Erythroblast (primary cell): ENCODE data around the gene MAST4.
A peak's percentile ranks its signal among the peaks of the same experiment; 100 is the strongest.

Source experiments
- DNase-seq, 2 experiments: peaks; one replicate each; lab custom pipeline; 2025; lab: John Stamatoyannopoulos, UW
- GATA1 ChIP-seq: IDR thresholded peaks from 2 replicates; pipeline ENCODE4 v1.6.1; 2011; ENCODE audit warnings: low read depth, mild to moderate bottlenecking, control low read depth, low read length, moderate library complexity
- POLR2A ChIP-seq: IDR thresholded peaks from 2 replicates; pipeline ENCODE4 v1.6.1; 2011; ENCODE audit warnings: mild to moderate bottlenecking, low read length

MAST4 gene

GRCh38 chr5:66987949-66988838 is 392.0 kb downstream of the MAST4 start:
- no peak for TF ChIP-seq POLR2A
- no peak for TF ChIP-seq GATA1
- DNase-seq: peak; percentile 14 to 32

- TF ChIP-seq POLR2A: no peak
- TF ChIP-seq GATA1: no peak
- no peak for DNase-seq
Measured at GRCh38 chr5:66989286-66989685, 393.1 kb downstream of the MAST4 start.

GRCh38 chr5:66989781-66990180 is 393.6 kb downstream of the MAST4 start:
- TF ChIP-seq GATA1: no peak
- no peak for TF ChIP-seq POLR2A
- no peak for DNase-seq

- DNase-seq: no peak
Measured at GRCh38 chr5:66991746-66992145, 395.6 kb downstream of the MAST4 start.

DNA sequence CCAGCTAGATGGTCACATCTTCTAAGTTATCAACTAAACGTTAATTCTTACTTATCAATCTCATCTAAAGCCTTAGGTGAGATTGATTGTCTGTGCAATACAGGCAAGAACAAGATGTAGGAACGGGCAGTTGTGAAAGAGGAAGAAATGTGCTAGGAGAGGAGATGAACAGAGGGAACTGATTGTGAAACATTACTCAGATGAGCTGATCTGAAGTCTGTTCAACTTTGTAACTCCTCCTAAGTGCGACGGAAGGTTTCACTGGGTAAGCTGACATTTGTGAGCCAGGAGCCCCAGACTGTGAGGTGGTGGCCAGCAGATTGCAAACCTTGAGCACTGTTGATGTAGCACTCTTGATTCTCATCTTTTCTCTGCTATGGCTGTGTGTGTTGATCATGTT is 396.4 kb downstream of the MAST4 start:
- TF ChIP-seq GATA1: no peak
- no peak for TF ChIP-seq POLR2A
- DNase-seq: no peak

More at GRCh38 chr5:66991746-66992145, 395.6 kb downstream of the MAST4 start:
- no peak for TF ChIP-seq POLR2A
- no peak for TF ChIP-seq GATA1

DNA sequence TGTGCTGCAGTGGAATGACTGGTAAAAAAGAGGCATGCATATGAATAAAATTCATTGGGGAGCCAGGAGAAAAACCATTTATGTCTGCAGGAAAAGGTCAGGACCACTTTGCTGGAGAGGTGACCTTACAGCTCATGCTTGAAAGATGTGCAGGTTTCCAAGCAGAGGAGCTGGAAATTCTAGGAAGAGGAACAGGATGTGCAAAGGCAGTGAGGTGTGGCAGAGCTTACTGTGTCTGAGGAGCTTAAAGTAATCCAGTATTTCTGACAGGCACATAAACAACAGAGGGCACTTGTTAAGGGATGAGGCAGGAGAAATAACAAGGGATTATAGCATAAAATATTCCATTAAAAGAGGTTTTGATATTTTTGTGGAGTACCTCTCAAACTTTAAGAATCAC is 397.3 kb downstream of the MAST4 start:
- TF ChIP-seq POLR2A (no peak), GATA1 (no peak)
- DNase-seq: no peak

- TF ChIP-seq POLR2A: no peak
- TF ChIP-seq GATA1: no peak
- no peak for DNase-seq
Measured at GRCh38 chr5:66993882-66994281, 397.7 kb downstream of the MAST4 start.

- TF ChIP-seq POLR2A: no peak
- TF ChIP-seq GATA1: no peak
- no peak for DNase-seq
Measured at GRCh38 chr5:66994790-66995189, 398.6 kb downstream of the MAST4 start.

GRCh38 chr5:67000794-67001475 is 404.7 kb downstream of the MAST4 start:
- TF ChIP-seq POLR2A (no peak), GATA1 (no peak)
- DNase-seq: no peak

DNA sequence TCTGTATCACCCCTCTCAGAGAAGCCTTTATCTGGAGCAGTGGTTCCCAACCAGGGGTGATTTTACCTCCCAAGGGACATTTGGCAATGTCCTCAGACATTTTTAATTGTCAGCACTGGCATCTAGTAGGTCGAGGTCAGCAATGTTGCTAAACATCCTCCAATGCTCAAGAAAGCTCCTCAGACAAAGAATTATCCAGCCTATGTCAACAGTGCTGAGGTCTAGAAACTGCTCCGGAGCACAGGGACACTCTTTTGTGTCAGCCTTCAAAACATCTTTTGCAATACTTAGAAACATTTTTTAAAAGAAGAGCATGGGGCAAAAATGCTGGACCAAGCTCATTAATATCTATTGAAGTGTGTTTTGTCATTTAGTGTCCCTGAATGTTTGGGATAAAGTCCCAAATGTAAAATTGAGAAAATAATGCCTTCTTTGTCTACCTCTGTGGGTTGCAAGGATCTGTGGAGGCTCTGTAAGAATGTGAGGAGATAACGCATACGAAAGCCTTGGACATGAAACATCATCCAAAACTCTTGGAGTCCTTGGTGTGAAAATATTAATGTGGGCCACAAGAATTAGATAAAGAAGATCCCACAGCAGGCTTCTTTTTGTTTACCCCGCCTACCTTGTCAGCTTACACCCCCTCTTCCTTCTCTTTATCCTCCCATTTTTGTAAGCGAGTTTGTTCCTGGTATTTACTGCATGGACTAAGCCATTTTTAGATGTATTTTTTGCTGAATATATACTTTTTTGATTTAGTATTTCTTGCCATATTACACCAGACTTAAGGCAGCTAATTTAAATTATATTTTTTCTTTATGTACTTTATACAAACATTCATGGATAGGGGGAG is 406.9 kb downstream of the MAST4 start:
- DNase-seq: peak; percentile 31 to 35
- no peak for TF ChIP-seq GATA1
- TF ChIP-seq POLR2A: no peak

GRCh38 chr5:67003685-67003934 is 407.4 kb downstream of the MAST4 start:
- no peak for TF ChIP-seq POLR2A
- no peak for TF ChIP-seq GATA1
- no peak for DNase-seq

DNA sequence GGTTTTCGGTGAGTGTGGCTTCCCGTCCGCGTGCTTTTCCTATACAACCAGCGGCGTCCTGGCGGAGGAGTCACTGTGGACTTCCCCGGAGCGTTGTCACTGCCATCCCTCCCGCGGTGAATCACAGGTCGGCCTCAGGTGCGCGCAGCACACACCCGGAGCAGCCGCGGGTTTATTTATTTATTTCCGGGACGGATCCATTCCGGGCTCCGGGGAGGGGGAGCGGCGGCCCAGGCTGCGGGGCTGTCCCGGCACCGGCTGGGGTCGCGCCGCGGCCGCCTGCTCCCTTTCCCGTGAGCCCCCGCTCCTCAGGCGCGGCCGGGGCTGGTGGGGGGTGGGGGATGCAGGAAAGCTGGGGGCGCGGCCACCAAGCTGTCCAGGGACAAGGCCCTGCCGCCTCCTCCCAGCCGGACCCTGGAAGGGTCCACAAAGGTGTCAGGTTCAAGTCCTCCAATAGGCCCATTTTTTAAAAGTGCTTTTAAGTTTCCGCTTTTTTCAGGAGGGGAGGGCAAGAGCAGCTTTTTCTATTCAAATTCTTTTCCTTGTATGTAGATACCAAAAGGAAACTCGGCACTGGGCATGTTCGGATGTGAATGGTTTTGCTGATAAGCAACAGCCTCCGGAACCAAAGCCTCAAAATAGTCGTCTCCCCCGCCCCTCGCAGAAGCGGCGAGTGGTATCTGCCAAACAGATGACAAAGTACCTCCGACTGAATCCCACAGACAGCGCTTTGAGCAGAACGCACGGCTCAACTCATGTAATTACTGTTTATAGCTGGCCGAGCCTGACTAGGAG is 407.9 kb downstream of the MAST4 start:
- TF ChIP-seq GATA1 (no peak), POLR2A (peak; percentile 83)
- peak; percentile 93 to 95 for DNase-seq

- no peak for TF ChIP-seq GATA1
- TF ChIP-seq POLR2A: peak; percentile 56
- peak in 1 of 2 experiments; percentile 44 for DNase-seq
Measured at GRCh38 chr5:67004730-67005350, 408.6 kb downstream of the MAST4 start.
